ENCODE measurements around the gene ARHGEF16.

The ARHGEF16 gene

DNA sequence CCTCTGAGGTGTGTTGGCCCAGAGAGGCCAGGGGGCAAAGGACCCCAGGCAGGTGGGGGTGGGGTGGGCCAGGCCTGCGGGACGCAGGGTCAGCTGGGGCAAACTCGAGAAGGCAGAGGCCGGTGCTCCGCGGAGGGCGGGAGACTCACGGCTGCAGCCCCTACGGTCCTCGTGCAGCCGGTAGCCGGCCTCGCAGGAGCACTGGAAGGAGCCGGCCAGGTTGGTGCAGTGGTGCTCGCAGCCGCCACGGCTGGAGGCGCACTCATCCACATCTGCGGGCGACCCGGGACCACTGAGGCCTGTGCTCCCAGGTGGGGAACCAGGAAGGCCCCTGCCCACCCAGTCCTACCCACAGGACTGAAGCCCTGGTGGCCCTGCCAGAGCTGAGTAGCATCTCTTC, 55.3 kb downstream of the ARHGEF16 start:
- H3K9ac ChIP-seq: 0 out of 22 replicates have a peak overlapping the region, but pooled peaks of 1 of the 11 experiments have one; percentile 47
- H3K36me3 ChIP-seq: peaks cover 0 to 67% (median 12%) of the 10 kb centered on the region in 11 experiments; a peak in 14 of 22 replicates
- no peak overlapping the region for H3K27ac ChIP-seq
- H3K4me2 ChIP-seq: peak overlapping the region in 3 of 11 experiments; percentile 26 to 37 (median 34); a peak in 3 of 22 replicates
- H3K4me1 ChIP-seq: peaks cover 5 to 52% (median 34%) of the 10 kb centered on the region in 10 experiments
- no peaks in the 10 kb centered on the region for H3K27me3 ChIP-seq
- H3K9me3 ChIP-seq (replicated peaks in 1 of 11): peaks cover 0 to 8% (median 4%) of the 10 kb centered on the region in 11 experiments; a peak in 6 of 22 replicates
- TF ChIP-seq Cebpa-rat (IDR thresholded peaks at IDR 0.05): no peak
- peaks cover 0 to 88% (median 73%) of the 10 kb centered on the region in 11 experiments; a peak in 20 of 22 replicates for H4K20me1 ChIP-seq
- H3K4me3 ChIP-seq: no peak overlapping the region

DNA sequence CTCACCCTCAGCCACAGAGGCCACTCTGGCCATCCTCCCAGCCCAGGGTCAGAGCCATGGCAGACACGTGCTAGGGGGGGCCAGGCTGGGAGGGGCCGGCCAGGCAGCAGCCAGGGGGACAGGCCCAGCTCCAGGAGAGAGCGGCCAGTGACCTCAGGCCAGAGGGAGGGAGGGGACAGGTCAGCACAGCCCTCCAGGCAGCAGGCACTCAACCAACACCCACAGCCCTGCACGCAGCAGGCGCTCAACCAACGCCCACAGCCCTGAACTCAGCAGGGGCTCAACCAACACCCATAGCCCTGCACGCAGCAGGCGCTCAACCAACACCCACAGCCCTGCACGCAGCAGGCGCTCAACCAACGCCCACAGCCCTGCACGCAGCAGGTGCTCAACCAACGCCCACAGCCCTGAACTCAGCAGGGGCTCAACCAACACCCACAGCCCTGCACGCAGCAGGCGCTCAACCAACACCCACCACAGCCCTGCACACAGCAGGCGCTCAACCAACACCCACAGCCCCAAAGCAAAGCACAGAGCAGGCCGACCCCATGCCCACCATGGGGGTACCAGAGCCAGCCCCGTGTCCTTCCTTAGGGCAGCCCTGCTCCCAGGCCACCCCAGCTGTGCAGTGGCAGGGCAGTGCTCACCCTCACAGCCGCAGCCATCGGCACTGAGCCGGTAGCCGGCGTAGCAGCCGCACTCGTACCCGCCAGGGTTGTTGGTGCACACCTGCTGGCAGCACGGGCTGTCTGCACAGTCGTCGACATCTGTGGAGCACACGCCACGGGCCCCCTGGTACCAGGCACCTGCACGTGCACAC, 55.9 kb downstream of the ARHGEF16 start:
- Histone ChIP-seq H3K4me2 (peak overlapping the region in 5 of 11 experiments; percentile 23 to 37 (median 34); a peak in 9 of 22 replicates), H3K4me3 (no peak overlapping the region)

GRCh38 chr1:3510956-3511250, 56.4 kb downstream of the ARHGEF16 start:
- H3K27ac ChIP-seq: no peak overlapping the region
- peaks cover 10 to 88% (median 77%) of the 10 kb centered on the region in 11 experiments; a peak in 20 of 22 replicates for H4K20me1 ChIP-seq
- H3K9ac ChIP-seq: no peak overlapping the region
- H3K9me3 ChIP-seq (replicated peaks in 1 of 11): peaks cover 0 to 8% (median 4%) of the 10 kb centered on the region in 11 experiments; a peak in 6 of 22 replicates
- H3K4me3 ChIP-seq: no peak overlapping the region
- H3K4me1 ChIP-seq: peaks cover 4 to 64% (median 45%) of the 10 kb centered on the region in 10 experiments
- H3K36me3 ChIP-seq: peaks cover 0 to 59% (median 12%) of the 10 kb centered on the region in 11 experiments; a peak in 14 of 22 replicates
- no peak for TF ChIP-seq Cebpa-rat (IDR thresholded peaks at IDR 0.05)
- H3K27me3 ChIP-seq: no peaks in the 10 kb centered on the region
- peak overlapping the region in 6 of 11 experiments; percentile 22 to 37 (median 30); a peak in 9 of 22 replicates for H3K4me2 ChIP-seq

More for the DNA sequence above, 55.9 kb downstream of the ARHGEF16 start:
- TF ChIP-seq Cebpa-rat (IDR thresholded peaks at IDR 0.05): no peak
- Histone ChIP-seq H4K20me1 (peaks cover 4 to 88% (median 73%) of the 10 kb centered on the region in 11 experiments; a peak in 20 of 22 replicates), H3K9ac (0 out of 22 replicates have a peak overlapping the region, but pooled peaks of 1 of the 11 experiments have one; percentile 47), H3K9me3 (replicated peaks in 1 of 11) (peaks cover 0 to 8% (median 4%) of the 10 kb centered on the region in 11 experiments; a peak in 6 of 22 replicates), H3K4me1 (peaks cover 0 to 58% (median 40%) of the 10 kb centered on the region in 10 experiments; a peak in 17 of 20 replicates), H3K27me3 (no peaks in the 10 kb centered on the region), H3K27ac (no peak overlapping the region), H3K36me3 (peaks cover 0 to 61% (median 12%) of the 10 kb centered on the region in 11 experiments; a peak in 14 of 22 replicates)

GRCh38 chr1:3511306-3511705, 56.8 kb downstream of the ARHGEF16 start:
- Histone ChIP-seq H3K36me3 (peaks cover 0 to 57% (median 12%) of the 10 kb centered on the region in 11 experiments; a peak in 14 of 22 replicates), H3K9me3 (replicated peaks in 1 of 11) (peaks cover 0 to 8% (median 4%) of the 10 kb centered on the region in 11 experiments; a peak in 6 of 22 replicates), H3K4me3 (no peak overlapping the region), H3K4me1 (peaks cover 8 to 68% (median 49%) of the 10 kb centered on the region in 10 experiments), H4K20me1 (peaks cover 14 to 88% (median 75%) of the 10 kb centered on the region in 11 experiments; a peak in 20 of 22 replicates), H3K9ac (no peak overlapping the region), H3K4me2 (peak overlapping the region in 6 of 11 experiments; percentile 22 to 37 (median 30); a peak in 6 of 22 replicates), H3K27ac (no peak overlapping the region), H3K27me3 (no peaks in the 10 kb centered on the region)
- no peak for TF ChIP-seq Cebpa-rat (IDR thresholded peaks at IDR 0.05)

GRCh38 chr1:3511856-3512255, 57.4 kb downstream of the ARHGEF16 start:
- Histone ChIP-seq H3K9ac (no peak overlapping the region), H3K27ac (no peak overlapping the region), H3K4me1 (peaks cover 14 to 73% (median 55%) of the 10 kb centered on the region in 10 experiments), H4K20me1 (peaks cover 18 to 88% (median 75%) of the 10 kb centered on the region in 11 experiments; a peak in 20 of 22 replicates), H3K4me3 (no peak overlapping the region), H3K9me3 (replicated peaks in 1 of 11) (peaks cover 0 to 8% (median 4%) of the 10 kb centered on the region in 11 experiments; a peak in 6 of 22 replicates), H3K27me3 (no peaks in the 10 kb centered on the region), H3K4me2 (peak overlapping the region in 2 of 11 experiments; percentile 37; a peak in 1 of 22 replicates), H3K36me3 (peaks cover 0 to 51% (median 12%) of the 10 kb centered on the region in 11 experiments; a peak in 14 of 22 replicates)
- no peak for TF ChIP-seq Cebpa-rat (IDR thresholded peaks at IDR 0.05)

DNA sequence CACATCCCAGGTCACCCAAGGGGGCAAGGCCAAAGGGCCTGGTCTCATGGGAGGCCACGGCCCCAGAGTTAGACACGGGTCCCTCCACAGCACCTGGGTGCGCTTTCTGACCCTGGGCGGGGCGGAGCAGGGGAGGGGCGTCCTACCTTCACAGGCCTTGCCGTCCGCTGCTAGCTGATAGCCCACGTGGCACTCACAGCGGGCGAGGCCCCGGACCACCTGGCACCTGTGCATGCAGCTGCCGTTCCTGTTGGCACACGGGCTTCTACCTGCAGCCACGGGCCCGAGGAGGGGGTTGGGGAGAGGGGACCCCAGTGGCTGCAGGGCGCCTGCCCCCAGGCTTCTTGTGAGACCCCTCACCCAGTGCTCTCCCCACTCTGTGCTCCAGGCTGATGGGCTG, 59.9 kb downstream of the ARHGEF16 start:
- H3K36me3 ChIP-seq: peaks cover 0 to 43% (median 12%) of the 10 kb centered on the region in 11 experiments; a peak in 11 of 22 replicates
- peaks cover 0 to 8% (median 4%) of the 10 kb centered on the region in 11 experiments; a peak in 6 of 22 replicates for H3K9me3 ChIP-seq (replicated peaks in 1 of 11)
- H3K27ac ChIP-seq: peak overlapping the region in 5 of 11 experiments; percentile 7 to 79 (median 67); a peak in 4 of 22 replicates
- peak overlapping the region in 9 of 11 experiments; percentile 83 to 97 (median 91); a peak in 18 of 22 replicates for H3K4me2 ChIP-seq
- no peaks in the 10 kb centered on the region for H3K27me3 ChIP-seq
- no peak for TF ChIP-seq Cebpa-rat (IDR thresholded peaks at IDR 0.05)
- no peak overlapping the region for H3K4me3 ChIP-seq
- H4K20me1 ChIP-seq: peaks cover 25 to 85% (median 75%) of the 10 kb centered on the region in 11 experiments; a peak in 20 of 22 replicates
- peaks cover 23 to 99% (median 74%) of the 10 kb centered on the region in 10 experiments for H3K4me1 ChIP-seq
- peak overlapping the region in 4 of 11 experiments; percentile 2 to 67 (median 30); a peak in 2 of 22 replicates for H3K9ac ChIP-seq

GRCh38 chr1:3515272-3515671, 60.8 kb downstream of the ARHGEF16 start:
- H3K9me3 ChIP-seq (replicated peaks in 1 of 11): peaks cover 0 to 8% (median 4%) of the 10 kb centered on the region in 11 experiments; a peak in 6 of 22 replicates
- no peak overlapping the region for H3K4me3 ChIP-seq
- H3K4me1 ChIP-seq: peaks cover 23 to 100% (median 80%) of the 10 kb centered on the region in 10 experiments
- H3K36me3 ChIP-seq: peaks cover 0 to 43% (median 12%) of the 10 kb centered on the region in 11 experiments; a peak in 11 of 22 replicates
- H3K27ac ChIP-seq: peak overlapping the region in 7 of 11 experiments; percentile 56 to 79 (median 67); a peak in 12 of 22 replicates
- H3K9ac ChIP-seq: peak overlapping the region in 8 of 11 experiments; percentile 0 to 68 (median 60); a peak in 9 of 22 replicates
- H3K4me2 ChIP-seq: peak overlapping the region in 10 of 11 experiments; percentile 83 to 97 (median 90); a peak in 19 of 22 replicates
- TF ChIP-seq Cebpa-rat (IDR thresholded peaks at IDR 0.05): no peak
- no peaks in the 10 kb centered on the region for H3K27me3 ChIP-seq
- peaks cover 25 to 86% (median 78%) of the 10 kb centered on the region in 11 experiments; a peak in 20 of 22 replicates for H4K20me1 ChIP-seq

Data from BLaER1 treated with 17β-estradiol and CSF1 and Interleukin-3, amounts not matched to agents 10 nM and 100 nM (cell line).